Measurements from ENCODE around the gene CCT3. TPM values are rescaled to one million over a fixed set of nuclear protein-coding genes. Genes with fewer than 3 reads are reported as not detected.

CCT3 gene
- total and polyA plus RNA-seq, 10 of the 15 experiments (the other 5 are each of a cell fraction or from before 2014, with no cell fraction given): 319 to 585 (median 427) TPM

GRCh38 chr1:156368157-156368658 is 30.1 kb upstream of the CCT3 start:
- no peaks in the 10 kb centered on the region for H3K79me2 ChIP-seq (ENCODE audit: control insufficient read depth, insufficient read depth, low read length)
- intact Hi-C loops (cut with micrococcal nuclease; ENCODE audit: unreplicated experiment) (no loop called here), in situ Hi-C loops (cut with MboI) (no loop called here)
- WGBS (ENCODE audit: insufficient coverage, insufficient replicate concordance, low lambda C conversion rate, missing lambda C conversion rate): 74% methylated on average over 7 of the region's 7 CpGs
- H3K27ac ChIP-seq (ENCODE audit: control insufficient read depth, insufficient read depth): no peak overlapping the region
- no peaks in the 10 kb centered on the region for H3K4me1 ChIP-seq (ENCODE audit: control insufficient read depth, insufficient read depth, low read length)
- no peaks in the 10 kb centered on the region for H4K20me1 ChIP-seq (ENCODE audit: control insufficient read depth, insufficient read depth)
- SMC1A ChIA-PET (ENCODE audit: uncharacterized antibody, unreplicated experiment): no interaction called here
- H3K9me3 ChIP-seq (replicated peaks; ENCODE audit: control insufficient read depth, insufficient read depth, low read length): no peaks in the 10 kb centered on the region
- RAD21 ChIA-PET (ENCODE audit: unreplicated experiment): no interaction called here
- POLR2A ChIA-PET: no interaction called here
- FAIRE-seq: no peak
- BruUV-seq (replicated peaks): no TSS peak
- no peak for ATAC-seq
- H3K4me2 ChIP-seq (ENCODE audit: control insufficient read depth, insufficient read depth): no peak overlapping the region
- no peaks in the 10 kb centered on the region for H3K36me3 ChIP-seq (ENCODE audit: control insufficient read depth in 2 of 2, insufficient read depth in 2 of 2, low read length in 1 of 2)
- H3K4me3 ChIP-seq: no peak overlapping the region
- peaks cover 3 to 11% of the 10 kb centered on the region in 2 experiments; a peak in 3 of 4 replicates for H3K27me3 ChIP-seq (replicated peaks in 1 of 2; ENCODE audit: control insufficient read depth in 2 of 2, insufficient read depth in 2 of 2, low read length in 1 of 2)
- no peak for DNase-seq (ENCODE audit: low read depth, low spot score)
- no peak overlapping the region for H3K9ac ChIP-seq (ENCODE audit: control insufficient read depth, insufficient read depth, low read length)
- H2AFZ ChIP-seq (ENCODE audit: control insufficient read depth, low read depth, low read length): no peak overlapping the region
- CTCF ChIA-PET: no interaction called here
- TF ChIP-seq PAX5 (IDR thresholded peaks at IDR 0.05; ENCODE audit: borderline replicate concordance, low read depth, low read length) (no peak), RELB (IDR thresholded peaks at IDR 0.05; ENCODE audit: low read depth) (no peak), FOXK2 (IDR thresholded peaks at IDR 0.05) (no peak), SMARCA5 (IDR thresholded peaks at IDR 0.05) (no peak), SMC3 (IDR thresholded peaks at IDR 0.05; ENCODE audit: borderline replicate concordance, low read length) (no peak), CHD2 (IDR thresholded peaks at IDR 0.05; ENCODE audit: borderline replicate concordance, low read depth, low read length) (no peak), ZNF217 (IDR thresholded peaks at IDR 0.05) (no peak), HDGF (IDR thresholded peaks at IDR 0.05) (no peak), SMAD5 (IDR thresholded peaks at IDR 0.05; ENCODE audit: low read depth) (no peak), TCF12 (IDR thresholded peaks at IDR 0.05; ENCODE audit: low read depth, low read length) (no peak), ZNF592 (IDR thresholded peaks at IDR 0.05) (no peak), MYB (IDR thresholded peaks at IDR 0.05; ENCODE audit: borderline replicate concordance, low read depth, low read length) (no peak), BCL11A (IDR thresholded peaks at IDR 0.05; ENCODE audit: low read depth, low read length) (no peak), SUZ12 (IDR thresholded peaks at IDR 0.05; ENCODE audit: unreplicated experiment) (no peak), BCL3 (IDR thresholded peaks at IDR 0.05; ENCODE audit: borderline replicate concordance, insufficient read depth, low read depth, low read length, poor library complexity, severe bottlenecking) (no peak), RCOR1 (conservative IDR thresholded peaks at IDR 0.05; ENCODE audit: low read depth, low read length) (no peak)

All from GM12878 (cell line).